ENCODE results near the gene RNU5D-1. TPM values are rescaled to one million over a fixed set of nuclear protein-coding genes. Genes with fewer than 3 reads are reported as not detected.
"Not testable (repeated sequence)": the region's sequence is repeated elsewhere in the genome, so short reads cannot be mapped to it uniquely, and the experiment has no call there.

Gene RNU5D-1
- polyA plus RNA-seq, 2 donors, result not detected

DNA sequence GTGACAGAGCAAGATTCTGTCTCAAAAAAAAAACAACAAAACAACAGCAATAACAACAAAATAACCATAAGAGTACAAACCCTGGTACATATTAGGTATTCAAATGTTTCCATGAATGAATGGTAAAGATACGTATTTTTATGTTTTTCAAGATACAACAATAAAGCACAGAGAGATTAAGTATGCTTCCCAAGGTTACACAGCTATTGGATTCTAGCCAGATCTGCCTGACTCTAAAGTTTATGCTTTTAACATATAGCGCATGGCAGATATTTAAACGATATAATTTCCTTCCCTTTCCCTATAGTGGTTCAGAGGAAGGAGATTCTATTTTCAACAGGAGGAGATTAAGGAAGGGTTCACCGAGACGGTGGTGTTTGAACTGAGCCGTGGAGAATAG, 25.5 kb downstream of the RNU5D-1 start:
- H3K27me3 ChIP-seq (ENCODE audit: control insufficient read depth in 1 of 2, insufficient read depth in 2 of 2, low read length in 2 of 2), result no peaks in the 10 kb centered on the region
- H3K27ac ChIP-seq (ENCODE audit: low read depth in 2 of 2, low read length in 1 of 2), result no peak overlapping the region
- H3K9me3 ChIP-seq (ENCODE audit: control insufficient read depth in 2 of 2, insufficient read depth in 1 of 2, low read depth in 1 of 2, low read length in 1 of 2), result no peaks in the 10 kb centered on the region
- peaks cover 0 to 2% of the 10 kb centered on the region in 2 donors for H3K4me1 ChIP-seq (ENCODE audit: control insufficient read depth in 2 of 2, insufficient read depth in 2 of 2, low read length in 1 of 2)
- H3K36me3 ChIP-seq (ENCODE audit: control insufficient read depth in 2 of 2, insufficient read depth in 2 of 2, low read length in 1 of 2), result no peaks in the 10 kb centered on the region
- H3K4me3 ChIP-seq (ENCODE audit: low read depth in 1 of 2, low read length in 2 of 2), result no peak overlapping the region
- 81 to 82% methylated on average over 6 of the region's 6 CpGs for WGBS, 2 donors

DNA sequence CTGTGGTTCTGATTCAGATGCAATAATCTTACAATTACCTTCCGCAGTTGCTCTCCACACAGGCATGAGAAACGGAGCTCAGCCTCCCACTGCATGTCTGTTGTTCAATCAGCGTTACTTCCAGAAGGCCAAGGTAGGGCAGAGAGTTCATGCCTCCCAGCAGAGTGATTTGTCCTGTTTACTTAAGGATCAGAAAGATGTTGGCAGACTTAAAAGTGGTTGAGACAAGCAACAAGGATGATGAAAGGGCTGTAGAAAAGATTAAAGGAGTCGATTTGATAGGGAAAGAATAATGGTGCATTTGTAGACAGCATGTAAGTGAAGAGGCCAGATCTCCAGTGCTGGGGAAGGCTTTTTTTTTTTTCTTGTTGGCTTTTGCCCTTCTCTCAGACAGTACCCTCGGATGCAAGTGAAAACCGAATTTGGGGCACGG, 29.8 kb downstream of the RNU5D-1 start:
- 43% methylated on average over 7 of the region's 7 CpGs for WGBS, 2 donors
- no peak overlapping the region for H3K4me3 ChIP-seq (ENCODE audit: low read depth in 1 of 2, low read length in 2 of 2)
- no peaks in the 10 kb centered on the region for H3K27me3 ChIP-seq (ENCODE audit: control insufficient read depth in 1 of 2, insufficient read depth in 2 of 2, low read length in 2 of 2)
- no peaks in the 10 kb centered on the region for H3K9me3 ChIP-seq (ENCODE audit: control insufficient read depth in 2 of 2, insufficient read depth in 1 of 2, low read depth in 1 of 2, low read length in 1 of 2)
- H3K27ac ChIP-seq (ENCODE audit: low read depth in 2 of 2, low read length in 1 of 2), result no peak overlapping the region
- H3K4me1 ChIP-seq (ENCODE audit: control insufficient read depth in 2 of 2, insufficient read depth in 2 of 2, low read length in 1 of 2), result peaks cover 0 to 2% of the 10 kb centered on the region in 2 donors
- no peaks in the 10 kb centered on the region for H3K36me3 ChIP-seq (ENCODE audit: control insufficient read depth in 2 of 2, insufficient read depth in 2 of 2, low read length in 1 of 2)

DNA sequence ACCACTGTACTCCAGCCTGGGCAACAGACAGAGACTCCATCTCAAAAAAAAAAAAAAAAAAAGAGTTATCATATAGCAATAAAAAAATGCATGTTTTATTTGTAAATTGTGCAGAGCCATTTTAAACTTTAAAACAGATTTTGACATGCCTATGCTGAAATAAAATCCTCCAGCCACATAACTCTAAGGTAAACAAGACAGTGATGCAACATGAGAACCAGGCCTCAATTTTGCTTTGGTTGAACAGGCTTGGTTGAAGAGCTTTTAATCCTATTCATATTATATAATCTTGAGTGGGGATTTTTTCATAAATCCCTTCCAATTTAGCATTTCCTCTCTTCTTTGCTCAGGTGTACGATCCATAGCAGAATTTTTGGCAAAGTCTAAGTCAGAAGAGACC, 30.4 kb downstream of the RNU5D-1 start:
- H3K9me3 ChIP-seq (ENCODE audit: control insufficient read depth in 2 of 2, insufficient read depth in 1 of 2, low read depth in 1 of 2, low read length in 1 of 2), result no peaks in the 10 kb centered on the region
- H3K27ac ChIP-seq (ENCODE audit: low read depth in 2 of 2, low read length in 1 of 2), result no peak overlapping the region
- WGBS, 2 donors, result 53 to 61% methylated on average over 1 of the region's 1 CpG
- no peaks in the 10 kb centered on the region for H3K27me3 ChIP-seq (ENCODE audit: control insufficient read depth in 1 of 2, insufficient read depth in 2 of 2, low read length in 2 of 2)
- no peak overlapping the region for H3K4me3 ChIP-seq (ENCODE audit: low read depth in 1 of 2, low read length in 2 of 2)
- peaks cover 0 to 2% of the 10 kb centered on the region in 2 donors for H3K4me1 ChIP-seq (ENCODE audit: control insufficient read depth in 2 of 2, insufficient read depth in 2 of 2, low read length in 1 of 2)
- H3K36me3 ChIP-seq (ENCODE audit: control insufficient read depth in 2 of 2, insufficient read depth in 2 of 2, low read length in 1 of 2), result no peaks in the 10 kb centered on the region

DNA sequence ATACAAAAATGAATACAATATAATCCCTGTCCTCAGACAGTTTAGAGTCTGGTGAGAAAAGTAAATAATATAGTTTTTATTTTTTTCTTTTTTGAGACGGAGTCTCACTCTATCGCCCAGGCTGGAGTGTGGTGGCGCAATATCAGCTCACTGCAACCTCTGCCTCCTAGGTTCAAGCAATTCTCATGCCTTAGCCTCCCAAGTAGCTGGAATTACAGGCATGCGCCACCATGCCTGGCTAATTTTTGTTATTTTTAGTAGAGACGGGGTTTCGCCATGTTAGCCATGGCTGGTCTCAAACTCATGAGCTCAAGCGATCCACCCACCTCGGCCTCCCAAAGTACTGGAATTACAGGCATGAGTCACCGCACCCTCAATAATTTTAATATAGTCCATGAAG, 31.6 kb downstream of the RNU5D-1 start:
- not testable (repeated sequence) for H3K4me1 ChIP-seq (ENCODE audit: control insufficient read depth in 2 of 2, insufficient read depth in 2 of 2, low read length in 1 of 2); H3K27ac ChIP-seq (ENCODE audit: low read depth in 2 of 2, low read length in 1 of 2); H3K4me3 ChIP-seq (ENCODE audit: low read depth in 1 of 2, low read length in 2 of 2); H3K27me3 ChIP-seq (ENCODE audit: control insufficient read depth in 1 of 2, insufficient read depth in 2 of 2, low read length in 2 of 2); H3K9me3 ChIP-seq (ENCODE audit: control insufficient read depth in 2 of 2, insufficient read depth in 1 of 2, low read depth in 1 of 2, low read length in 1 of 2); H3K36me3 ChIP-seq (ENCODE audit: control insufficient read depth in 2 of 2, insufficient read depth in 2 of 2, low read length in 1 of 2)
- 89 to 91% methylated on average over 9 of the region's 9 CpGs for WGBS, 2 donors

DNA sequence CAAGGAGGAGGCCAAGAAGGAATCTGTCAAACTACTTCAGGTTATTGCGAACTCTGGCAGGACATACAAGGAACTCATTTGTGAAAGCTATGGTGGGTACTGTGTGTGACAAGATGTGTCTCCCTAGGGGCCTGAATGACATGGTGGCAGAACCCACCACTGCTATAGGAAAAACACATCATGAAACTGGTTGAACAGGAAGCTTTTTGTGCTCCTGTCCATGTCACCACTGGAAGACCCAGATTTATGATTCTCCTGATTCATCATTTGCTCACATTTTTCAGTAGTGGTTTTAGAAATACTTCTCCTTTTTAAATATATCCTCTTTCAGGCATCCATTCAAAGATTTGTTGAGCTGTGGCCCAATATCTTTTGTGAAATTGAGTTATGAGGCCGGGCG, 32.8 kb downstream of the RNU5D-1 start:
- H3K4me1 ChIP-seq (ENCODE audit: control insufficient read depth in 2 of 2, insufficient read depth in 2 of 2, low read length in 1 of 2), result peaks cover 0 to 2% of the 10 kb centered on the region in 2 donors
- no peak overlapping the region for H3K27ac ChIP-seq (ENCODE audit: low read depth in 2 of 2, low read length in 1 of 2)
- no peaks in the 10 kb centered on the region for H3K9me3 ChIP-seq (ENCODE audit: control insufficient read depth in 2 of 2, insufficient read depth in 1 of 2, low read depth in 1 of 2, low read length in 1 of 2)
- no peaks in the 10 kb centered on the region for H3K36me3 ChIP-seq (ENCODE audit: control insufficient read depth in 2 of 2, insufficient read depth in 2 of 2, low read length in 1 of 2)
- H3K4me3 ChIP-seq (ENCODE audit: low read depth in 1 of 2, low read length in 2 of 2), result no peak overlapping the region
- H3K27me3 ChIP-seq (ENCODE audit: control insufficient read depth in 1 of 2, insufficient read depth in 2 of 2, low read length in 2 of 2), result no peaks in the 10 kb centered on the region
- 86 to 94% methylated on average over 3 of the region's 3 CpGs for WGBS, 2 donors

DNA sequence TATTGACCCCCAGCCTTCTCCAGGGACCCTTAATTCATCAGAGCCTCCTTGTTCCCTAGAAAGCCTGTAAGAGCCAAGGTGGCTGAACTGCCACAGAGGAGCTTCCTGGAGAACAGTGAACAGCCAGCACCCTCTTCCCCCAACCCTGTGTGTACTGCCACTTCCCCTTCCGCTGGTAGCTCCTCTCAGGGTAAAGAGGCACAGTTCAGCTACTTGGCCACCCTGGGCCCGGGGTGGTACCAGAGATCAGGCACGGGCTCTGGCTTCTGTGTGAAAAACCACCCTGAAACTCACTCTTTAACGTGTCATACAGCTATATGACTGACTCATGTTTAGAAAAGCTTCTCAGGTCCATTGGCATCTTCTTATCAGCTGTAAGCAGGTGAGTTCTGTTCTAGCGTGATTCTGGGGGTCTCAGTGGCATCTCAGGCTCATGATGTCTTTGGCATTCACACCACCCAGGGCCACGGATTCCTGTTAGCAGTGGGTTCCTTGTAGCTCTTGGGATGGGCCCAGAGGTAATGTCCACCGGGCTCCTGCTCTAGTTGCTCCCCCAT, 34.1 kb downstream of the RNU5D-1 start:
- Histone ChIP-seq H3K27me3 (ENCODE audit: control insufficient read depth in 1 of 2, insufficient read depth in 2 of 2, low read length in 2 of 2) (no peaks in the 10 kb centered on the region), H3K4me1 (ENCODE audit: control insufficient read depth in 2 of 2, insufficient read depth in 2 of 2, low read length in 1 of 2) (no peaks in the 10 kb centered on the region), H3K4me3 (ENCODE audit: low read depth in 1 of 2, low read length in 2 of 2) (no peak overlapping the region), H3K36me3 (ENCODE audit: control insufficient read depth in 2 of 2, insufficient read depth in 2 of 2, low read length in 1 of 2) (no peaks in the 10 kb centered on the region), H3K27ac (ENCODE audit: low read depth in 2 of 2, low read length in 1 of 2) (no peak overlapping the region), H3K9me3 (ENCODE audit: control insufficient read depth in 2 of 2, insufficient read depth in 1 of 2, low read depth in 1 of 2, low read length in 1 of 2) (no peaks in the 10 kb centered on the region)
- WGBS, 2 donors, result 79 to 80% methylated on average over 7 of the region's 7 CpGs

DNA sequence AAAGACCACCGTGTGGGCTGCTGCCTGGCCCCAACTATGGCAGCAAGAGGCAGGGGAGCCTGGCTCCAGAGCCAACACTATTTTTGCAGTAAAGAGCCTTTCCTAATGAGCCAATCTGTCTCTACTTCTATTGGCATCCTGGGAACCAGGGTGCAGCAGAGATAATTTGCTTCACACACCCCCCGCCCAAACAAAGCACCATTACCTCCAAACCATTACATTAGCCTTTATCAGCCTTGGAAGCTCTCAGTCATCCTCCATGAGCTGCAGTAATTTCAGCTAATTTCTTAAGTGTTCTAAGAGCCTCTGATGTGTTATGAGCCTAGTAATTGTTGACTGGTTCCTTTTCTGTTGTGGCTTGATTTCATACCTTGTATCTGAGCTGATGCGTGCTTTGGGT, 34.9 kb downstream of the RNU5D-1 start:
- WGBS, 2 donors, result 90 to 91% methylated on average over 3 of the region's 3 CpGs
- Histone ChIP-seq H3K27ac (ENCODE audit: low read depth in 2 of 2, low read length in 1 of 2) (no peak overlapping the region), H3K4me3 (ENCODE audit: low read depth in 1 of 2, low read length in 2 of 2) (no peak overlapping the region), H3K4me1 (ENCODE audit: control insufficient read depth in 2 of 2, insufficient read depth in 2 of 2, low read length in 1 of 2) (no peaks in the 10 kb centered on the region), H3K9me3 (ENCODE audit: control insufficient read depth in 2 of 2, insufficient read depth in 1 of 2, low read depth in 1 of 2, low read length in 1 of 2) (no peaks in the 10 kb centered on the region), H3K36me3 (ENCODE audit: control insufficient read depth in 2 of 2, insufficient read depth in 2 of 2, low read length in 1 of 2) (no peaks in the 10 kb centered on the region), H3K27me3 (ENCODE audit: control insufficient read depth in 1 of 2, insufficient read depth in 2 of 2, low read length in 2 of 2) (no peaks in the 10 kb centered on the region)

DNA sequence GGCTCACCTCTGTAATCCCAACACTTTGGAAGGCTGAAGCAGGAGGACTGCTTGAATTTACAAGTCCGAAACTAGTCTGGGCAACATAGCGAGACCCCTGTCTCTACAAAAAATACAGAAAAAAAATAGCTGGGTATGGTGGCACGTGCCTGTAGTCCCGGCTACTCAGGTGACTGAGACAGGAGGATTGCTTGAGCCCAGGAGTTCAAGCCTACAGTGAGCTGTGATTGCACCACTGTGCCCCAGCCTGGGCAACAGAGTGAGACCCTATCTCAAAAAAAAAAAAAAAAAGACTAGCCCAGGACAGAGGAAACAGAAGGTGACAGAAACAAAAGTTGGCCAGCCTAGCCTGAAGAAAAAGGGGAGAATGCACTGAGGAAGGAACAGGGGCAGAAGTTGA, 35.3 kb downstream of the RNU5D-1 start:
- Histone ChIP-seq H3K4me3 (ENCODE audit: low read depth in 1 of 2, low read length in 2 of 2) (no peak overlapping the region), H3K4me1 (ENCODE audit: control insufficient read depth in 2 of 2, insufficient read depth in 2 of 2, low read length in 1 of 2) (no peaks in the 10 kb centered on the region), H3K27me3 (ENCODE audit: control insufficient read depth in 1 of 2, insufficient read depth in 2 of 2, low read length in 2 of 2) (no peaks in the 10 kb centered on the region), H3K36me3 (ENCODE audit: control insufficient read depth in 2 of 2, insufficient read depth in 2 of 2, low read length in 1 of 2) (no peaks in the 10 kb centered on the region), H3K9me3 (ENCODE audit: control insufficient read depth in 2 of 2, insufficient read depth in 1 of 2, low read depth in 1 of 2, low read length in 1 of 2) (no peaks in the 10 kb centered on the region), H3K27ac (ENCODE audit: low read depth in 2 of 2, low read length in 1 of 2) (no peak overlapping the region)
- WGBS, 2 donors, result 93 to 95% methylated on average over 4 of the region's 4 CpGs

DNA sequence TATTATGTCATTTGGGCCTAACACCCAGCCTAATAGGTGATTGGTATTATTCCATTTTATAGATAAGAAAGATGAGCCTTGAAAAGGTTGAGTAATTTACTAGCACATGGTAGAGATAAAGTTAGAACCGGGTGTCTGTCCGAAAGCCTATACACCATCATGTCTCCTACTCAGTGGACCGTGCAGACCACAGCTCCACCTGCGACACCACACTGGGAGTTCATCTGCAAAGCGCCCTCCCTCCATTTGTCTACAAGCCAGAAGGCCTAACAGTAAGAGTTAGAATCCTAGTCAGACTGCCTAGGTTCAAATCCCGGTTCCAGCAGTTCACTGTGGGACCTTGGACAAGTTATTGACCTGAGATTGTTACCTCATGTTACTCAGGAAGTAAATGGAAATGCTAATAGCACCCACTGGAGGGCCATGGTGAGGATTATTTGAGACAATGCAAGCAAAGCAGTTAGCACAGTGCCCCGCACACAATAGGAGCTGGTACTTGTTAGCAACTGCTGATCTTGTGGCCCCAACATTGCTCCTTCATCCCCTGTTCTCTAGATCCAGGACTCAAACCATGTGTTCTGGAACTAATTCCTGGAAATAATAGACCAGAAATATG, 36.0 kb downstream of the RNU5D-1 start:
- no peaks in the 10 kb centered on the region for H3K9me3 ChIP-seq (ENCODE audit: control insufficient read depth in 2 of 2, insufficient read depth in 1 of 2, low read depth in 1 of 2, low read length in 1 of 2)
- H3K4me3 ChIP-seq (ENCODE audit: low read depth in 1 of 2, low read length in 2 of 2), result no peak overlapping the region
- no peak overlapping the region for H3K27ac ChIP-seq (ENCODE audit: low read depth in 2 of 2, low read length in 1 of 2)
- no peaks in the 10 kb centered on the region for H3K27me3 ChIP-seq (ENCODE audit: control insufficient read depth in 1 of 2, insufficient read depth in 2 of 2, low read length in 2 of 2)
- 91 to 92% methylated on average over 7 of the region's 7 CpGs for WGBS, 2 donors
- no peaks in the 10 kb centered on the region for H3K4me1 ChIP-seq (ENCODE audit: control insufficient read depth in 2 of 2, insufficient read depth in 2 of 2, low read length in 1 of 2)
- no peaks in the 10 kb centered on the region for H3K36me3 ChIP-seq (ENCODE audit: control insufficient read depth in 2 of 2, insufficient read depth in 2 of 2, low read length in 1 of 2)

DNA sequence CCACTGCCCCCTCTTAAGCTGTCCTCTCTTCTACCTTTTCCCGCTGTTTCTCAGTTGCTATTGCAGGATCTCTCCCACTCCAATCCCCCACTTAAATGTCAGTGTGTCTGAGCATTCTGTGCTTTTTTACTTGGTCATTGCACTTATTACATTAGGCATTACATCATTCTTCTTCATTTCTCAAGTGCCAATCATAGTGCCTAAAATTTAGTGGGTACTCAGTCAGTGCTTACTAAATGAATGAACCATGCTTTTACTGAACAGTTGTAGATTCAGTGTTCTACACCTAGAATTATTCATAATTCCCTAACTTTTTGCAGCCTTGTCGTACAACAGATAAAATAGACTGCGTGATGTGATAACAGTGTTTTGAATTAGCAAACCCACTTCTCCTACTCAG, 37.1 kb downstream of the RNU5D-1 start:
- WGBS, 2 donors, result 95 to 97% methylated on average over 3 of the region's 3 CpGs
- Histone ChIP-seq H3K36me3 (ENCODE audit: control insufficient read depth in 2 of 2, insufficient read depth in 2 of 2, low read length in 1 of 2) (no peaks in the 10 kb centered on the region), H3K27me3 (ENCODE audit: control insufficient read depth in 1 of 2, insufficient read depth in 2 of 2, low read length in 2 of 2) (no peaks in the 10 kb centered on the region), H3K27ac (ENCODE audit: low read depth in 2 of 2, low read length in 1 of 2) (no peak overlapping the region), H3K4me1 (ENCODE audit: control insufficient read depth in 2 of 2, insufficient read depth in 2 of 2, low read length in 1 of 2) (no peaks in the 10 kb centered on the region), H3K4me3 (ENCODE audit: low read depth in 1 of 2, low read length in 2 of 2) (no peak overlapping the region), H3K9me3 (ENCODE audit: control insufficient read depth in 2 of 2, insufficient read depth in 1 of 2, low read depth in 1 of 2, low read length in 1 of 2) (no peaks in the 10 kb centered on the region)

Data from esophagus (tissue), 2 donors.